ENCODE data around the gene GRIA1. TPM values are rescaled to one million over a fixed set of nuclear protein-coding genes. Genes with fewer than 3 reads are reported as not detected.

The GRIA1 gene
- total RNA-seq, 3 donors from 2014 or later (not counting 1 experiment from before 2014, with no cell fraction given), result not detected

- Histone ChIP-seq H3K27ac (ENCODE audit: low read length) (no peak overlapping the region), H3K9me3 (ENCODE audit: control insufficient read depth, insufficient read depth, low read length) (no peaks in the 10 kb centered on the region), H3K4me1 (ENCODE audit: control insufficient read depth, insufficient read depth, low read length) (no peaks in the 10 kb centered on the region), H3K27me3 (ENCODE audit: control insufficient read depth, insufficient read depth, low read length) (no peaks in the 10 kb centered on the region), H3K36me3 (ENCODE audit: control insufficient read depth, insufficient read depth, low read length) (no peaks in the 10 kb centered on the region), H3K4me3 (ENCODE audit: low read length) (no peak overlapping the region)
- H3K4me1 Mint-ChIP-seq, result no peaks in the 10 kb centered on the region
- intact Hi-C loops (cut with micrococcal nuclease), result no loop called here
- DNase-seq, result no peak
- WGBS (ENCODE audit: insufficient coverage), result 27% methylated on average over 3 of the region's 4 CpGs
- no peak overlapping the region for H3K4me3 Mint-ChIP-seq
- H3K27ac Mint-ChIP-seq, result no peak overlapping the region
- no peak for TF ChIP-seq CTCF (IDR thresholded peaks at IDR 0.05)
- H3K27me3 Mint-ChIP-seq (ENCODE audit: low read depth in 2 of 2), result peaks cover 10 to 11% of the 10 kb centered on the region in 2 donors
- H3K36me3 Mint-ChIP-seq, result no peaks in the 10 kb centered on the region
- ATAC-seq, result no peak
- no peaks in the 10 kb centered on the region for H3K9me3 Mint-ChIP-seq
These were observed 290.6 kb downstream of the GRIA1 start for GRCh38 chr5:153780876-153781705.

- Histone ChIP-seq H3K27ac (ENCODE audit: low read length) (no peak overlapping the region), H3K27me3 (ENCODE audit: control insufficient read depth, insufficient read depth, low read length) (no peaks in the 10 kb centered on the region), H3K4me3 (ENCODE audit: low read length) (no peak overlapping the region), H3K4me1 (ENCODE audit: control insufficient read depth, insufficient read depth, low read length) (no peaks in the 10 kb centered on the region), H3K36me3 (ENCODE audit: control insufficient read depth, insufficient read depth, low read length) (no peaks in the 10 kb centered on the region), H3K9me3 (ENCODE audit: control insufficient read depth, insufficient read depth, low read length) (no peaks in the 10 kb centered on the region)
- H3K27me3 Mint-ChIP-seq (ENCODE audit: low read depth in 2 of 2), result peaks cover 10 to 17% of the 10 kb centered on the region in 2 donors
- whole genome bisulfite sequencing (ENCODE audit: insufficient coverage), result 78% methylated on average over 5 of the region's 6 CpGs
- ATAC-seq (no peak), DNase-seq (no peak)
- H3K36me3 Mint-ChIP-seq, result no peaks in the 10 kb centered on the region
- TF ChIP-seq CTCF (IDR thresholded peaks at IDR 0.05), result no peak
- no peaks in the 10 kb centered on the region for H3K4me1 Mint-ChIP-seq
- H3K9me3 Mint-ChIP-seq, result no peaks in the 10 kb centered on the region
- no peak overlapping the region for H3K27ac Mint-ChIP-seq
- intact Hi-C loops (cut with micrococcal nuclease), result no loop called here
- H3K4me3 Mint-ChIP-seq, result no peak overlapping the region
These were observed 292.3 kb downstream of the GRIA1 start for GRCh38 chr5:153782589-153783361.

GRCh38 chr5:153783362-153783658 is 292.8 kb downstream of the GRIA1 start:
- H3K4me1 ChIP-seq (ENCODE audit: control insufficient read depth, insufficient read depth, low read length), result no peaks in the 10 kb centered on the region
- no peaks in the 10 kb centered on the region for H3K4me1 Mint-ChIP-seq
- H3K27me3 ChIP-seq (ENCODE audit: control insufficient read depth, insufficient read depth, low read length), result no peaks in the 10 kb centered on the region
- H3K27me3 Mint-ChIP-seq (ENCODE audit: low read depth in 2 of 2), result peaks cover 10 to 17% of the 10 kb centered on the region in 2 donors
- no peak overlapping the region for H3K4me3 Mint-ChIP-seq
- no peaks in the 10 kb centered on the region for H3K9me3 ChIP-seq (ENCODE audit: control insufficient read depth, insufficient read depth, low read length)
- H3K9me3 Mint-ChIP-seq, result no peaks in the 10 kb centered on the region
- no peak for TF ChIP-seq CTCF (IDR thresholded peaks at IDR 0.05)
- no peak overlapping the region for H3K27ac ChIP-seq (ENCODE audit: low read length)
- DNase-seq (no peak), ATAC-seq (no peak)
- H3K27ac Mint-ChIP-seq, result no peak overlapping the region
- H3K36me3 Mint-ChIP-seq, result no peaks in the 10 kb centered on the region
- no peak overlapping the region for H3K4me3 ChIP-seq (ENCODE audit: low read length)
- intact Hi-C loops (cut with micrococcal nuclease), result no loop called here
- no peaks in the 10 kb centered on the region for H3K36me3 ChIP-seq (ENCODE audit: control insufficient read depth, insufficient read depth, low read length)
